ENCODE measurements around the gene AMDHD2. TPM values are rescaled to one million over a fixed set of nuclear protein-coding genes. Genes with fewer than 3 reads are reported as not detected.

AMDHD2 gene
- total and polyA plus RNA-seq, 2 of the 13 experiments (the other 11 are each of a cell fraction or from before 2014, with no cell fraction given), result 33.5 to 39.1 TPM

GRCh38 chr16:2516391-2517240 lies 3.6 kb upstream of the AMDHD2 start (continued):
- TF ChIP-seq, protein P1, sequence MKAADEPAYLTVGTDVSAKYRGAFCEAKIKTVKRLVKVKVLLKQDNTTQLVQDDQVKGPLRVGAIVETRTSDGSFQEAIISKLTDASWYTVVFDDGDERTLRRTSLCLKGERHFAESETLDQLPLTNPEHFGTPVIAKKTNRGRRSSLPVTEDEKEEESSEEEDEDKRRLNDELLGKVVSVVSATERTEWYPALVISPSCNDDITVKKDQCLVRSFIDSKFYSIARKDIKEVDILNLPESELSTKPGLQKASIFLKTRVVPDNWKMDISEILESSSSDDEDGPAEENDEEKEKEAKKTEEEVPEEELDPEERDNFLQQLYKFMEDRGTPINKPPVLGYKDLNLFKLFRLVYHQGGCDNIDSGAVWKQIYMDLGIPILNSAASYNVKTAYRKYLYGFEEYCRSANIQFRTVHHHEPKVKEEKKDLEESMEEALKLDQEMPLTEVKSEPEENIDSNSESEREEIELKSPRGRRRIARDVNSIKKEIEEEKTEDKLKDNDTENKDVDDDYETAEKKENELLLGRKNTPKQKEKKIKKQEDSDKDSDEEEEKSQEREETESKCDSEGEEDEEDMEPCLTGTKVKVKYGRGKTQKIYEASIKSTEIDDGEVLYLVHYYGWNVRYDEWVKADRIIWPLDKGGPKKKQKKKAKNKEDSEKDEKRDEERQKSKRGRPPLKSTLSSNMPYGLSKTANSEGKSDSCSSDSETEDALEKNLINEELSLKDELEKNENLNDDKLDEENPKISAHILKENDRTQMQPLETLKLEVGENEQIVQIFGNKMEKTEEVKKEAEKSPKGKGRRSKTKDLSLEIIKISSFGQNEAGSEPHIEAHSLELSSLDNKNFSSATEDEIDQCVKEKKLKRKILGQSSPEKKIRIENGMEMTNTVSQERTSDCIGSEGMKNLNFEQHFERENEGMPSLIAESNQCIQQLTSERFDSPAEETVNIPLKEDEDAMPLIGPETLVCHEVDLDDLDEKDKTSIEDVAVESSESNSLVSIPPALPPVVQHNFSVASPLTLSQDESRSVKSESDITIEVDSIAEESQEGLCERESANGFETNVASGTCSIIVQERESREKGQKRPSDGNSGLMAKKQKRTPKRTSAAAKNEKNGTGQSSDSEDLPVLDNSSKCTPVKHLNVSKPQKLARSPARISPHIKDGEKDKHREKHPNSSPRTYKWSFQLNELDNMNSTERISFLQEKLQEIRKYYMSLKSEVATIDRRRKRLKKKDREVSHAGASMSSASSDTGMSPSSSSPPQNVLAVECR (CRISPR knock-in tag; IDR thresholded peaks at IDR 0.05; ENCODE audit: borderline replicate concordance), result peak; percentile 60
- TF ChIP-seq ELF4 (CRISPR knock-in tag; IDR thresholded peaks at IDR 0.05; ENCODE audit: borderline replicate concordance) (no peak), ZNF205 (CRISPR knock-in tag; IDR thresholded peaks at IDR 0.05) (no peak), MEF2D (CRISPR knock-in tag; IDR thresholded peaks at IDR 0.05) (no peak), HCFC1 (IDR thresholded peaks at IDR 0.05; ENCODE audit: low read depth, low read length) (no peak), ETV5 (CRISPR knock-in tag; IDR thresholded peaks at IDR 0.05; ENCODE audit: borderline replicate concordance) (peak; percentile 33; the same call in 1 of the 2 replicates), ZNF746 (CRISPR knock-in tag; IDR thresholded peaks at IDR 0.05) (no peak), JDP2 (CRISPR knock-in tag; IDR thresholded peaks at IDR 0.05; ENCODE audit: borderline replicate concordance) (no peak), NR2F1 (CRISPR knock-in tag; IDR thresholded peaks at IDR 0.05) (no peak), SNRNP70 (IDR thresholded peaks at IDR 0.05; ENCODE audit: low read depth, low read length) (no peak), KDM4B (CRISPR knock-in tag; IDR thresholded peaks at IDR 0.05) (no peak), MTF2 (CRISPR knock-in tag; IDR thresholded peaks at IDR 0.05; ENCODE audit: borderline replicate concordance) (no peak), MLXIP (CRISPR knock-in tag; IDR thresholded peaks at IDR 0.05; ENCODE audit: borderline replicate concordance) (no peak), GFI1 (CRISPR knock-in tag; IDR thresholded peaks at IDR 0.05; ENCODE audit: borderline replicate concordance) (no peak), TAF15 (IDR thresholded peaks at IDR 0.05; ENCODE audit: low read depth, low read length, poor library complexity, severe bottlenecking) (no peak), ATF5 (CRISPR knock-in tag; IDR thresholded peaks at IDR 0.05; ENCODE audit: low read depth) (no peak), ELF3 (CRISPR knock-in tag; IDR thresholded peaks at IDR 0.05) (peak; percentile 57; the same call in 1 of the 2 replicates), STAG1 (CRISPR knock-in tag; IDR thresholded peaks at IDR 0.05) (no peak), ZNF607 (CRISPR knock-in tag; IDR thresholded peaks at IDR 0.05; ENCODE audit: borderline replicate concordance) (no peak)
- TF ChIP-seq, protein P2, sequence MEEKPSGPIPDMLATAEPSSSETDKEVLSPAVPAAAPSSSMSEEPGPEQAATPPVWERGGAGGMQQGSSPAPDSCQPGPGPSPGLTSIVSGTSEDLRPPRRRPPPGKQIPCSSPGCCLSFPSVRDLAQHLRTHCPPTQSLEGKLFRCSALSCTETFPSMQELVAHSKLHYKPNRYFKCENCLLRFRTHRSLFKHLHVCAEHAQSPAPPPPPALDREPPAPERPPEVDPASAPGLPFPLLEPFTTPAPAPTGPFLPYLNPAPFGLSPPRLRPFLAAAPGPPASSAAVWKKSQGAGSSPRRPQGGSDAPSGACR (CRISPR knock-in tag; IDR thresholded peaks at IDR 0.05), result 0 out of 2 replicates have a peak, but pooled peaks have one; percentile 41
